NT2/D1 (cell line): ENCODE measurements around the gene PANK4.

Experiments
- SUZ12 ChIP-seq: IDR thresholded peaks from 2 replicates; pipeline ENCODE4 v1.6.1; 2011; ENCODE audit not compliant: insufficient read length, insufficient read depth; ENCODE audit errors: extremely low read depth
- YY1 ChIP-seq: IDR thresholded peaks from 2 replicates; pipeline ENCODE4 v1.6.1; 2011; ENCODE audit not compliant: insufficient read length, insufficient read depth
- ZNF274 ChIP-seq: IDR thresholded peaks from 2 replicates; pipeline ENCODE4 v1.6.1; 2011; ENCODE audit warnings: mild to moderate bottlenecking, low read depth, low read length

DNA sequence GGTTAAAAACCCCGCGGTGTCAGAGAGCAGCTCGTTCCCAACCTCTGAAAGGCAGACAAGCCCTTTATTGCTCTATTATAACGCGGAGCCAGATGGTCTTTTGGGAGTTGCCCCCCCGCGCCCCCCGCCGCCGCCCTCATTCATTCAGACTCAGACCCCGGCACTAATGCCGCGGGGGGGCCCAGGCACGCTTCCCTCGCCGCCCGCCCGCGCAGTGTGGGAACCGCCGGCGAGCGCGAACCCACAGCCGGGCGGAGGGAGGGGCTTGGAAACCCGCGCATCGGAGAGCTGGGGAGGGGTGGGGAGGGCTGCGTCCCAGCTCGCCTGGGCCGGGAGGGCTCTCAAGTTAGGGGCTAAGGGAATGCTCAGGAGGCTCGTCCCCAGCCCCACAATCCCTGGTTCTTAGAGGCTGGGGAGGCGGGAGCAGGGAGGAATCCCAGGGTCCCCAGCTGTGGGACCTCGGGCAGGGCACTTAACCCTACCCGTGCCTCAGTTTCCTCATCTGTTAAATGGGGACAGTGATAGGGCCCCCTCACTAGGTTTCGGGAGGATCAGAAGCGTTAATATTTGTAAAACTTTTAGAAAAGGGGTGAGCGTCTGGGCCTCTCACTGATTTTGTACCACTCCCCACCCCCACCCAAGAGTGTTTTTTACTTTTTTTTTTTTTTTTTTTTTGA lies 14.6 kb upstream of the PANK4 start:
- no peak for TF ChIP-seq ZNF274
- TF ChIP-seq SUZ12: no peak
- TF ChIP-seq YY1: no peak
